WTC11 (cell line): ENCODE data around the gene ZNRF3. TPM values are rescaled to one million over a fixed set of nuclear protein-coding genes. Genes with fewer than 3 reads are reported as not detected.

Experiments used
- ATAC-seq: fragments of 200-7000 bp; cut with Tn5 transposase; 2 replicates; pipeline ENCODE4 v1.10.0; 2021; ENCODE audit warnings: mild to moderate bottlenecking, moderate library complexity
- CTCF ChIA-PET: fragments of 300-600 bp; sonication (Branson Sonifier 250); formaldehyde crosslinking; loops from one replicate; lab custom pipeline; 2021; ENCODE audit warnings: antibody characterized with exemption; lab: Charles Lee
- POLR2A ChIA-PET: fragments of 350-600 bp; sonication (Branson Sonifier 250); formaldehyde crosslinking; loops from one replicate; lab custom pipeline; 2021; ENCODE audit warnings: antibody characterized with exemption; lab: Charles Lee
- DNase-seq: peaks from one replicate; pipeline ENCODE4 v3.0.0; 2021; ENCODE audit warnings: low spot score
- H3K27ac Mint-ChIP-seq: 2 replicates; pipeline ENCODE4 v1.8.0; 2021; ENCODE audit warnings: mixed read lengths
- H3K27me3 Mint-ChIP-seq: 2 replicates; pipeline ENCODE4 v1.8.0; 2021; ENCODE audit warnings: low read depth, mild to moderate bottlenecking, moderate library complexity, mixed read lengths
- H3K36me3 Mint-ChIP-seq: 2 replicates; pipeline ENCODE4 v1.8.0; 2021; ENCODE audit warnings: mixed read lengths
- H3K4me1 Mint-ChIP-seq: 2 replicates; pipeline ENCODE4 v1.8.0; 2022; ENCODE audit warnings: mixed read lengths
- H3K4me3 Mint-ChIP-seq: 2 replicates; pipeline ENCODE4 v1.8.0; 2021; ENCODE audit warnings: mild to moderate bottlenecking, moderate library complexity, mixed read lengths
- H3K9me3 Mint-ChIP-seq: 2 replicates; pipeline ENCODE4 v1.8.0; 2021; ENCODE audit warnings: mixed read lengths
- AFF4 ChIP-seq: sonication (generic); formaldehyde crosslinking; IDR thresholded peaks from 2 replicates; pipeline ENCODE4 v1.8.1; 2023; ENCODE audit warnings: mild to moderate bottlenecking, missing genetic modification reagents, borderline replicate concordance
- ATF3 ChIP-seq: sonication (generic); formaldehyde crosslinking; conservative IDR thresholded peaks from 2 replicates; pipeline ENCODE4 v1.8.1; 2022; ENCODE audit warnings: mild to moderate bottlenecking, missing genetic modification reagents
- EMX1 ChIP-seq: fragments of 250-450 bp; sonication (Bioruptor Pico); IDR thresholded peaks from 2 replicates; pipeline ENCODE4 v1.8.0; 2021; ENCODE audit warnings: mild to moderate bottlenecking
- ETV6 ChIP-seq: sonication (generic); formaldehyde crosslinking; IDR thresholded peaks from 2 replicates; pipeline ENCODE4 v1.8.1; 2022; ENCODE audit warnings: mild to moderate bottlenecking, missing genetic modification reagents
- GRHL2 ChIP-seq: fragments of 250-450 bp; sonication (Bioruptor Pico); IDR thresholded peaks from 2 replicates; pipeline ENCODE4 v1.8.0; 2022; ENCODE audit warnings: mild to moderate bottlenecking, moderate library complexity; ENCODE audit not compliant: insufficient replicate concordance, severe bottlenecking
- MLX ChIP-seq: sonication (generic); formaldehyde crosslinking; IDR thresholded peaks from 2 replicates; pipeline ENCODE4 v1.8.1; 2023; ENCODE audit warnings: mild to moderate bottlenecking, missing genetic modification reagents, moderate library complexity
- MYBL2 ChIP-seq: sonication (generic); formaldehyde crosslinking; IDR thresholded peaks from 2 replicates; pipeline ENCODE4 v1.8.1; 2023; ENCODE audit warnings: mild to moderate bottlenecking, moderate library complexity, missing genetic modification reagents
- NR1H2 ChIP-seq: sonication (generic); formaldehyde crosslinking; IDR thresholded peaks from 2 replicates; pipeline ENCODE4 v1.9.0; 2021; ENCODE audit warnings: mild to moderate bottlenecking, moderate library complexity, missing genetic modification reagents
- NR3C1 ChIP-seq: sonication (generic); formaldehyde crosslinking; conservative IDR thresholded peaks from 2 replicates; pipeline ENCODE4 v1.8.1; 2023; ENCODE audit warnings: low read depth, mild to moderate bottlenecking, missing genetic modification reagents
- OVOL2 ChIP-seq: fragments of 250-450 bp; sonication (Bioruptor Pico); IDR thresholded peaks from 2 replicates; pipeline ENCODE4 v1.9.0; 2021; ENCODE audit warnings: mild to moderate bottlenecking, borderline replicate concordance
- SMAD4 ChIP-seq: sonication (generic); formaldehyde crosslinking; IDR thresholded peaks from 2 replicates; pipeline ENCODE4 v1.8.0; 2022; ENCODE audit warnings: mild to moderate bottlenecking, missing genetic modification reagents
- SP1 ChIP-seq: sonication (generic); formaldehyde crosslinking; conservative IDR thresholded peaks from 2 replicates; pipeline ENCODE4 v1.8.1; 2022; ENCODE audit warnings: missing genetic modification reagents
- TCF7 ChIP-seq: sonication (generic); formaldehyde crosslinking; IDR thresholded peaks from 2 replicates; pipeline ENCODE4 v1.8.0; 2022; ENCODE audit warnings: mild to moderate bottlenecking, low read depth, missing genetic modification reagents, moderate library complexity
- ZMAT4 ChIP-seq: fragments of 250-450 bp; sonication (Bioruptor Pico); IDR thresholded peaks from 2 replicates; pipeline ENCODE4 v1.9.0; 2021; ENCODE audit warnings: mild to moderate bottlenecking
- ZNF232 ChIP-seq: sonication (generic); formaldehyde crosslinking; IDR thresholded peaks from 2 replicates; pipeline ENCODE4 v1.8.0; 2022; ENCODE audit warnings: mild to moderate bottlenecking, missing genetic modification reagents
- ZNF263 ChIP-seq: sonication (generic); formaldehyde crosslinking; IDR thresholded peaks from 2 replicates; pipeline ENCODE4 v1.8.1; 2022; ENCODE audit warnings: low read depth, mild to moderate bottlenecking, moderate library complexity, missing genetic modification reagents
- ZNF317 ChIP-seq: sonication (generic); formaldehyde crosslinking; IDR thresholded peaks from 2 replicates; pipeline ENCODE4 v1.8.1; 2023; ENCODE audit warnings: low read depth, mild to moderate bottlenecking, moderate library complexity, missing genetic modification reagents, borderline replicate concordance
- ZNF396 ChIP-seq: fragments of 250-450 bp; sonication (Bioruptor Pico); IDR thresholded peaks from 2 replicates; pipeline ENCODE4 v1.8.0; 2021; ENCODE audit warnings: mild to moderate bottlenecking, moderate library complexity, borderline replicate concordance
- ZNF416 ChIP-seq: fragments of 250-450 bp; sonication (Bioruptor Pico); IDR thresholded peaks from 2 replicates; pipeline ENCODE4 v1.9.0; 2021; ENCODE audit warnings: mild to moderate bottlenecking, inconsistent platforms
- total RNA-seq: library from RNA; stranded (reverse); gene quantifications from 3 replicates; pipeline ENCODE4 v1.2.3, GENCODE V29; 2021

The ZNRF3 gene
- total RNA-seq, 1 experiment from 2014 or later = 25.4 TPM

- Mint-ChIP-seq H3K4me1 (peaks cover 47% of the 10 kb centered on the region), H3K4me3 (no peak overlapping the region), H3K36me3 (peaks cover 9% of the 10 kb centered on the region), H3K27me3 (no peaks in the 10 kb centered on the region), H3K27ac (no peak overlapping the region; the same call in 1 of the 2 replicates), H3K9me3 (peaks cover 11% of the 10 kb centered on the region)
- ChIA-PET POLR2A (no interaction called here), CTCF (no interaction called here)
- ATAC-seq (no peak), DNase-seq (no peak)
- TF ChIP-seq MYBL2 (no peak), SMAD4 (CRISPR knock-in tag) (no peak), NR1H2 (no peak)
Observed at GRCh38 chr22:29018293-29019189, 135.2 kb downstream of the ZNRF3 start.

GRCh38 chr22:29022101-29022817 is 138.9 kb downstream of the ZNRF3 start:
- ChIA-PET POLR2A (no interaction called here), CTCF (interaction anchor here (1.0 kb wide), 1 partner anchor 18 kb away, joined by 3 read pairs; no protein-coding TSS in a partner anchor)
- H3K36me3 Mint-ChIP-seq = peaks cover 9% of the 10 kb centered on the region
- H3K4me3 Mint-ChIP-seq = no peak overlapping the region
- peaks cover 29% of the 10 kb centered on the region for H3K4me1 Mint-ChIP-seq
- no peaks in the 10 kb centered on the region for H3K27me3 Mint-ChIP-seq
- peak overlapping the region; percentile 33; the same call in 1 of the 2 replicates for H3K27ac Mint-ChIP-seq
- TF ChIP-seq ZNF317 (CRISPR knock-in tag) = 0 out of 2 replicates have a peak, but pooled peaks have one; percentile 26
- TF ChIP-seq TCF7 (CRISPR knock-in tag) = no peak
- peaks cover 11% of the 10 kb centered on the region for H3K9me3 Mint-ChIP-seq
- DNase-seq = no peak
- ATAC-seq = no peak

- Mint-ChIP-seq H3K9me3 (peaks cover 4% of the 10 kb centered on the region), H3K27ac (no peak overlapping the region), H3K27me3 (no peaks in the 10 kb centered on the region), H3K4me3 (no peak overlapping the region), H3K4me1 (peaks cover 29% of the 10 kb centered on the region), H3K36me3 (peaks cover 3% of the 10 kb centered on the region)
- DNase-seq = no peak
- CTCF ChIA-PET = interaction anchor here (0.5 to 0.9 kb wide), 3 partner anchors 89 to 423 kb away, joined by 3 to 5 read pairs (median 5); no protein-coding TSS in a partner anchor
- POLR2A ChIA-PET = no interaction called here
- TF ChIP-seq ZNF396 = no peak
- no peak for TF ChIP-seq ZNF416
- peak; percentile 24; the same call in 1 of the 2 replicates for ATAC-seq
Observed at GRCh38 chr22:29023172-29023796, 139.9 kb downstream of the ZNRF3 start.

GRCh38 chr22:29026579-29026978 is 143.2 kb downstream of the ZNRF3 start:
- ChIA-PET POLR2A (interaction anchor here (0.6 kb wide), 1 partner anchor 33 kb away, joined by 4 read pairs; no protein-coding TSS in a partner anchor), CTCF (interaction anchor here (1.3 kb wide), 1 partner anchor 141 kb away, joined by 3 read pairs; no protein-coding TSS in a partner anchor)
- H3K4me3 Mint-ChIP-seq = no peak overlapping the region
- no peaks in the 10 kb centered on the region for H3K36me3 Mint-ChIP-seq
- no peak overlapping the region for H3K27ac Mint-ChIP-seq
- H3K27me3 Mint-ChIP-seq = no peaks in the 10 kb centered on the region
- ATAC-seq (no peak), DNase-seq (no peak)
- peaks cover 50% of the 10 kb centered on the region for H3K4me1 Mint-ChIP-seq
- H3K9me3 Mint-ChIP-seq = no peaks in the 10 kb centered on the region
- TF ChIP-seq EMX1 (CRISPR knock-in tag) (no peak), OVOL2 (CRISPR knock-in tag) (no peak), ETV6 (CRISPR knock-in tag) (no peak), GRHL2 (CRISPR knock-in tag) (no peak), ZNF263 (CRISPR knock-in tag) (no peak), ZMAT4 (CRISPR knock-in tag) (no peak), NR3C1 (no peak), ATF3 (CRISPR knock-in tag) (no peak), MLX (no peak), SP1 (CRISPR knock-in tag) (no peak), ZNF317 (CRISPR knock-in tag) (no peak), AFF4 (CRISPR knock-in tag) (no peak), MYBL2 (no peak), ZNF232 (CRISPR knock-in tag) (no peak)
